T-helper 2 cell treated with Interferon-gamma antibody and Interleukin-4, amounts not matched to agents 5 μg/mL and 100 μg/mL, for 36 hours (primary cell): ENCODE results near the gene SYNGR3.

Source experiments
- DNase-seq: peaks from one replicate; pipeline ENCODE4 v3.0.0; 2021; ENCODE audit warnings: low spot score
- H3K27ac Mint-ChIP-seq: one replicate; pipeline ENCODE4 v1.8.0; 2021; ENCODE audit warnings: mild to moderate bottlenecking, mixed read lengths
- H3K27me3 Mint-ChIP-seq: one replicate; pipeline ENCODE4 v1.8.0; 2021; ENCODE audit warnings: low read depth, mixed read lengths
- H3K36me3 Mint-ChIP-seq: one replicate; pipeline ENCODE4 v1.8.0; 2021; ENCODE audit warnings: low read depth, mixed read lengths
- H3K4me1 Mint-ChIP-seq: one replicate; pipeline ENCODE4 v1.8.0; 2021; ENCODE audit warnings: low read depth, mixed read lengths
- H3K4me3 Mint-ChIP-seq: one replicate; pipeline ENCODE4 v1.8.0; 2022; ENCODE audit warnings: mild to moderate bottlenecking, moderate library complexity, mixed read lengths
- H3K9me3 Mint-ChIP-seq: one replicate; pipeline ENCODE4 v1.8.0; 2021; ENCODE audit warnings: mixed read lengths

Gene SYNGR3

GRCh38 chr16:2001456-2002355 lies 11.9 kb downstream of the SYNGR3 start:
- no peak for DNase-seq
- peaks cover 9% of the 10 kb centered on the region for H3K4me1 Mint-ChIP-seq
- no peaks in the 10 kb centered on the region for H3K9me3 Mint-ChIP-seq
- no peaks in the 10 kb centered on the region for H3K27me3 Mint-ChIP-seq
- H3K27ac Mint-ChIP-seq, result no peak overlapping the region
- H3K4me3 Mint-ChIP-seq, result no peak overlapping the region
- H3K36me3 Mint-ChIP-seq, result peaks cover 19% of the 10 kb centered on the region

DNA sequence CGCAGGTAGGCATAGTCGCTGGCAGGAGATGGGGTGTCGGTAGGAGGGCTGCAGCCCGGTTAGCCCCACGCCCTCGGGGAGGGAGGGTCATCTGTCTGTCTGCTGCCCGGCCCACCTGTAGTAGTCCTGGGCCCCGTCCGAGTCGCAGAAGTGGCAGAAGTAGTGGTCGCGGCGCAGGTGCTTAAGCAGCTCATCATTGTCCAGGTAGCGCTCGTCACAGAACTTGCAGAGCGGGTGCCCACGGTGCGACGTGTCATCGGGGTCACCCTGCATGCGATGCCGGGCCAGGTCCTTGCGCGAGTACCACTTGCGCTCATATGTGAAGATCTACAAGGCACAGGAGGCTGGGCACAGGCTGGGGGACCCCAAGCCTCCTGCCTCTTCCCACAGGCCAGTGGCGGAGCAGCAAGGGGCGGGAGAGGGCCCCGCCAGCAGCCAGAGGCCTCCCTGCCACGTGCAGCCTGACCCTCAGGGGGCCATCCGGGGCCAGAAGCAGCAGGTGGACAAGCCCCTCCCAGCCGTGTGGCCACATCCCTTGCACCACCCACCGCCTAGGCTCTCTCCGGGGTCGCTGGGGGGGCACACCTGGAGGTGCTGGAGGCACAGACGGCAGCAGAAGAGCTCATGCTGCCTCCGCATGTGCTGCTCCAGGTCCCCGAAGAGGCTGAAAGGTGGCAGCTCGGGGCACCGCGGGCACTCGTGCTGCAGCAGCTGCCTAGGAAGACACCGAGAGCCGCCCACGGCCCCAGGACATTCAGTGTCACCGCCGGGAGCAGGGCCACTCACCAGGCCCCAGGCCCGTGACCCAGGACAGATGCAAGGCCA lies 12.8 kb downstream of the SYNGR3 start:
- Mint-ChIP-seq H3K27ac (no peak overlapping the region), H3K9me3 (no peaks in the 10 kb centered on the region), H3K27me3 (no peaks in the 10 kb centered on the region), H3K4me1 (peaks cover 14% of the 10 kb centered on the region), H3K36me3 (peaks cover 17% of the 10 kb centered on the region), H3K4me3 (no peak overlapping the region)
- DNase-seq, result no peak

- no peak for DNase-seq
- no peak overlapping the region for H3K4me3 Mint-ChIP-seq
- no peaks in the 10 kb centered on the region for H3K27me3 Mint-ChIP-seq
- no peak overlapping the region for H3K27ac Mint-ChIP-seq
- peaks cover 16% of the 10 kb centered on the region for H3K36me3 Mint-ChIP-seq
- peaks cover 21% of the 10 kb centered on the region for H3K4me1 Mint-ChIP-seq
- no peaks in the 10 kb centered on the region for H3K9me3 Mint-ChIP-seq
Measured at GRCh38 chr16:2003231-2003826, 13.6 kb downstream of the SYNGR3 start.

DNA sequence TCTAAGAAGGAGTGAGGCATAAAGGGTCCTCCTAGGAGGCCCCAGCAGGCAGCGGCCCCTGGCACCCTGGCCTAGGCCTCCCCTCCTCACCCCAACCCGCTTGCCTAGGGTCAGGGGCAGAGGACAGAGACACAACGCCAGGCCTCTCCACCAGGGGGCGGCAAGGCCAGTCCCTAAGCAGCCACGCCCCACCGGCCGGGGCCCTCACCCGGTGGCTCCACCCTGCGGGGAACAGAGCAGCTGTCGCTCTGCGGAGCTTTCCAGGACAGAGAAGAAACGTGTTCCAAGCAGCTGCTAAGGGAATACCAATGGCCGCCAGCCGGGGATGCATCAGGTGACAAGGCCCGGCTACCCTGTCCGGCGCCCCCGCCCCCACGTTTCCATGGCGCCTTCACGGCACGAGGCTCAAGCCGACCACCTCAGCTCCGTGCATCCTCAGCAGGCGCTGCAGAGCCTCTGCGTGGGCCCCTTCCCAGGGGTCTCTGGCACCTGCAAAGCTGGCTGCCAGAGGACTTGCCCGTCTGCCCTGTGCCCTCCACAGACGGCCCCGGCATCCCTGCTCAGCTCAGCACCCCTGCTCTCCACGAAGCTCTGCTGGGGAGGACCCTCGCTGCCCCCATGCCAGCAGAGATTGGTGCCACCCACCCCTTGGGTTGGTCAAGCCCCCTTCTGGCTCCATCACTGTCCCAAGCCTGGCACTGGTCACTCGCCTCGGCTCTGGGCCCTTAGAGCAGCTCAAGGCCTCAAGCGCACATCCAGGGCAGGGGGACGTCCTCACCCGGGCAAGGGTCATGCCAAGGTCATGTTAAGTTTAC lies 14.3 kb downstream of the SYNGR3 start:
- DNase-seq, result peak; percentile 84
- Mint-ChIP-seq H3K4me1 (peaks cover 26% of the 10 kb centered on the region), H3K36me3 (peaks cover 19% of the 10 kb centered on the region), H3K27ac (no peak overlapping the region), H3K4me3 (no peak overlapping the region), H3K9me3 (no peaks in the 10 kb centered on the region), H3K27me3 (no peaks in the 10 kb centered on the region)

GRCh38 chr16:2004795-2005517 lies 15.2 kb downstream of the SYNGR3 start:
- H3K27me3 Mint-ChIP-seq, result no peaks in the 10 kb centered on the region
- peaks cover 26% of the 10 kb centered on the region for H3K4me1 Mint-ChIP-seq
- H3K27ac Mint-ChIP-seq, result no peak overlapping the region
- DNase-seq, result no peak
- H3K36me3 Mint-ChIP-seq, result peaks cover 19% of the 10 kb centered on the region
- no peak overlapping the region for H3K4me3 Mint-ChIP-seq
- no peaks in the 10 kb centered on the region for H3K9me3 Mint-ChIP-seq

GRCh38 chr16:2005646-2006045 lies 15.9 kb downstream of the SYNGR3 start:
- Mint-ChIP-seq H3K9me3 (no peaks in the 10 kb centered on the region), H3K36me3 (peaks cover 17% of the 10 kb centered on the region), H3K27me3 (no peaks in the 10 kb centered on the region), H3K4me3 (no peak overlapping the region), H3K4me1 (peaks cover 30% of the 10 kb centered on the region), H3K27ac (no peak overlapping the region)
- DNase-seq, result no peak

GRCh38 chr16:2006317-2006716 lies 16.5 kb downstream of the SYNGR3 start:
- H3K9me3 Mint-ChIP-seq, result no peaks in the 10 kb centered on the region
- H3K27me3 Mint-ChIP-seq, result no peaks in the 10 kb centered on the region
- H3K4me3 Mint-ChIP-seq, result no peak overlapping the region
- peaks cover 14% of the 10 kb centered on the region for H3K36me3 Mint-ChIP-seq
- DNase-seq, result no peak
- H3K27ac Mint-ChIP-seq, result peak overlapping the region; percentile 81
- H3K4me1 Mint-ChIP-seq, result peaks cover 30% of the 10 kb centered on the region

DNA sequence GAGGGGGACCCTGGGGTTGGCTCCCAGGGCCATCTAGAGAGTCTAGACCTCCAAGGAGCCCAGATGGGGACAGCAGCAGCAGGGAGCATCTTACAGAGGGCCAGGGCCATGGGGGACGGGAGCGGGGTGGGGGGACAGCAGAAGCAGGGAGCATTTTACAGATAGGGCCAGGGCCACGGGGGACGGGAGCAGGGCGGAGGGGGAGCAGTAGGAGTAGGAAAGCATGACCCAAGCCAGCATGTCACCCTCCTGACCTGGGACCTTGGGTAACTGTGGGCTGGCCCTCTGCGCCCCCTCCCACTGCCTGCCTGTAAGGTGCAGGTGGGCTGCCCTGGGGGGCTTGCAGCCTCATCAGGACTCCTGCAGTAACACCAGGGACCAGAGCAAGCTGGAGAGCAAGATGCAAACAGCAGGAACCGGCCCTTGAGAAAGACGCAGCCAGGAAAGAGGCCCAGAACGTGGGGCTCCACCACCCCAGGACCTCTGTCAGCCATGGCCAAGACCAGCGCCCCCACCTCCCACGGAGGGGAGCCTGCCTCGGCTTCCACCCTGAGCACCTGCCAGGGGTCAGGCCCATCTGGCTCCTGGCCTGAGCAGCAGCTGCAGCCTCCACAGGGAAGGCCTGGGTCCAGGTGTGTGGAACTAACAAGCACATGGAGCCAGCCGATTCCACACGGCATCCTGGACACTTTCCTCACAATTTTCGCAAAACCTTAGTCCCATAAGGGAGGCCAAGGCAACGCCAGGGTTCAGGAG lies 17.5 kb downstream of the SYNGR3 start:
- Mint-ChIP-seq H3K4me1 (peaks cover 30% of the 10 kb centered on the region), H3K27me3 (no peaks in the 10 kb centered on the region)

GRCh38 chr16:2008009-2008526 lies 18.3 kb downstream of the SYNGR3 start:
- peak overlapping the region; percentile 90 for H3K27ac Mint-ChIP-seq
- no peaks in the 10 kb centered on the region for H3K27me3 Mint-ChIP-seq
- DNase-seq, result no peak
- H3K4me1 Mint-ChIP-seq, result peaks cover 30% of the 10 kb centered on the region
- peaks cover 9% of the 10 kb centered on the region for H3K36me3 Mint-ChIP-seq
- H3K9me3 Mint-ChIP-seq, result no peaks in the 10 kb centered on the region
- H3K4me3 Mint-ChIP-seq, result peak overlapping the region; percentile 89

More for the DNA sequence above, 17.5 kb downstream of the SYNGR3 start:
- Mint-ChIP-seq H3K4me3 (peak overlapping the region; percentile 89), H3K36me3 (peaks cover 12% of the 10 kb centered on the region), H3K9me3 (no peaks in the 10 kb centered on the region), H3K27ac (peak overlapping the region; percentile 90)
- DNase-seq, result no peak

- peaks cover 30% of the 10 kb centered on the region for H3K4me1 Mint-ChIP-seq
- H3K9me3 Mint-ChIP-seq, result no peaks in the 10 kb centered on the region
- peak overlapping the region; percentile 89 for H3K4me3 Mint-ChIP-seq
- peak; percentile 25 for DNase-seq
- H3K27ac Mint-ChIP-seq, result peak overlapping the region; percentile 90
- H3K36me3 Mint-ChIP-seq, result peaks cover 9% of the 10 kb centered on the region
- no peaks in the 10 kb centered on the region for H3K27me3 Mint-ChIP-seq
Measured at GRCh38 chr16:2008631-2009163, 18.9 kb downstream of the SYNGR3 start.

DNA sequence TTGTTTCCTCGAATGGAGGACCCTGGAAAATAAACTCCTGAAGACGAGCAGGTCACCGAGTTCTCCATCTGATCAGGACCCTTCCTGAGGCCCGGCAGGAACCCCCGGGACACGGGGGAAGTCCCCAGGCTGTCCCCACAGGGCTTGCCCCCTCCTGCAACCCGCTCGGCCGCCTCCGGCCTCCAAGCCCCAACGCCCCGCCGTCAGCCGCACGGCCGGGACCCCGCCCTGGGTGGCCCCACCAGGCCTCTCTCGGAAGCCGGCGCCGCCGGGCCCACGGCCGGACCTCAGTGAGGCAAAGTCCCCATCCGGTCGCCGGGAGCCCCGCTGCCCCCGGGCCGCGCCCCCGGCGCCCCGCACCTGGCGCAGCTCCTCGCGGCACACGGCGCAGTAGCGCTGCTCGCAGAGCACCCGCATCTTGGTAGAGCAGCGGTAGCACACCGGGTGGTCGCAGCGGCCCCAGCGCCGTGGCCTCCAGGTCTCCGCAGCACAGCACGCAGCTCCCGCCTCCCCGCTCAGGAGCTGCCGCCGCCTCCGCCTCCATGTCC lies 19.5 kb downstream of the SYNGR3 start:
- Mint-ChIP-seq H3K27me3 (no peaks in the 10 kb centered on the region), H3K36me3 (peaks cover 9% of the 10 kb centered on the region), H3K9me3 (no peaks in the 10 kb centered on the region), H3K27ac (peak overlapping the region; percentile 90), H3K4me1 (peaks cover 27% of the 10 kb centered on the region), H3K4me3 (peak overlapping the region; percentile 89)
- DNase-seq, result no peak
